HFFc6 (cell line): Measurements from ENCODE around the gene ZNF154. TPM values are rescaled to one million over a fixed set of nuclear protein-coding genes. Genes with fewer than 3 reads are reported as not detected.

Source experiments
- DNase-seq: peaks from one replicate; pipeline ENCODE4 v3.0.0-alpha.2; 2018
- H3K27ac Mint-ChIP-seq: 2 replicates; pipeline ENCODE4 v1.8.0; 2020; ENCODE audit warnings: mild to moderate bottlenecking, mixed read lengths
- H3K27me3 Mint-ChIP-seq: 2 replicates; pipeline ENCODE4 v1.8.0; 2021; ENCODE audit warnings: mild to moderate bottlenecking, moderate library complexity, mixed read lengths; ENCODE audit not compliant: insufficient read depth
- H3K36me3 Mint-ChIP-seq: 2 replicates; pipeline ENCODE4 v1.8.0; 2021; ENCODE audit warnings: low read depth, mixed read lengths
- H3K4me1 Mint-ChIP-seq: 2 replicates; pipeline ENCODE4 v1.8.0; 2020; ENCODE audit warnings: low read depth, mixed read lengths
- H3K4me3 Mint-ChIP-seq: 2 replicates; pipeline ENCODE4 v1.8.0; 2020; ENCODE audit warnings: mild to moderate bottlenecking, moderate library complexity, mixed read lengths
- H3K9me3 Mint-ChIP-seq: 2 replicates; pipeline ENCODE4 v1.8.0; 2020; ENCODE audit warnings: mild to moderate bottlenecking, mixed read lengths
- CTCF ChIP-seq: fragments of 200-600 bp; sonication (generic); IDR thresholded peaks from 2 replicates; pipeline ENCODE4 v1.5.0; 2021; ENCODE audit warnings: antibody characterized with exemption, mild to moderate bottlenecking
- total RNA-seq, 6 experiments: library from RNA; stranded (reverse); fragmentation: NEBNext Ultra II Directional; extraction: Animal tissue kit (Norgen Biotek cat#: 25700); gene quantifications; 2 replicates in 1 of 6; 3 replicates in 5 of 6; pipeline ENCODE4 v1.2.3, GENCODE V29; 2021

ZNF154 gene
- total RNA-seq, 6 experiments from 2014 or later: 0.11 to 0.20 (median 0.16) TPM; not detected in 2

- Mint-ChIP-seq H3K9me3 (peaks cover 89% of the 10 kb centered on the region), H3K4me3 (no peak overlapping the region), H3K27me3 (no peaks in the 10 kb centered on the region; the same call in 1 of the 2 replicates), H3K4me1 (no peaks in the 10 kb centered on the region), H3K36me3 (peaks cover 86% of the 10 kb centered on the region), H3K27ac (no peak overlapping the region)
- no peak for TF ChIP-seq CTCF
- no peak for DNase-seq
Observed at GRCh38 chr19:57719424-57719823, 10.4 kb upstream of the ZNF154 start.

GRCh38 chr19:57712222-57712621, 3.2 kb upstream of the ZNF154 start:
- no peak for DNase-seq
- no peak overlapping the region for H3K27ac Mint-ChIP-seq
- no peak overlapping the region for H3K4me3 Mint-ChIP-seq
- no peaks in the 10 kb centered on the region for H3K4me1 Mint-ChIP-seq
- H3K36me3 Mint-ChIP-seq: peaks cover 71% of the 10 kb centered on the region
- H3K9me3 Mint-ChIP-seq: peaks cover 79% of the 10 kb centered on the region
- TF ChIP-seq CTCF: no peak
- H3K27me3 Mint-ChIP-seq: no peaks in the 10 kb centered on the region; the same call in none of the 2 replicates

GRCh38 chr19:57709616-57710015, 612 bp upstream of the ZNF154 start:
- TF ChIP-seq CTCF: no peak
- Mint-ChIP-seq H3K36me3 (peaks cover 63% of the 10 kb centered on the region), H3K9me3 (peaks cover 82% of the 10 kb centered on the region), H3K27me3 (no peaks in the 10 kb centered on the region; the same call in none of the 2 replicates), H3K27ac (no peak overlapping the region), H3K4me3 (no peak overlapping the region), H3K4me1 (no peaks in the 10 kb centered on the region)
- DNase-seq: no peak

- no peak for TF ChIP-seq CTCF
- Mint-ChIP-seq H3K9me3 (peaks cover 91% of the 10 kb centered on the region), H3K4me3 (no peak overlapping the region), H3K36me3 (peaks cover 70% of the 10 kb centered on the region), H3K4me1 (no peaks in the 10 kb centered on the region), H3K27ac (no peak overlapping the region), H3K27me3 (no peaks in the 10 kb centered on the region; the same call in 1 of the 2 replicates)
- no peak for DNase-seq
Observed at GRCh38 chr19:57706346-57706745, 2.7 kb downstream of the ZNF154 start.

- H3K27me3 Mint-ChIP-seq: no peaks in the 10 kb centered on the region; the same call in none of the 2 replicates
- H3K27ac Mint-ChIP-seq: no peak overlapping the region
- no peaks in the 10 kb centered on the region for H3K4me1 Mint-ChIP-seq
- H3K4me3 Mint-ChIP-seq: no peak overlapping the region
- TF ChIP-seq CTCF: no peak
- peaks cover 88% of the 10 kb centered on the region for H3K9me3 Mint-ChIP-seq
- no peak for DNase-seq
- peaks cover 67% of the 10 kb centered on the region for H3K36me3 Mint-ChIP-seq
Observed at GRCh38 chr19:57701625-57702024, 7.4 kb downstream of the ZNF154 start.

GRCh38 chr19:57689750-57690149, 19.3 kb downstream of the ZNF154 start:
- Mint-ChIP-seq H3K4me3 (no peak overlapping the region), H3K27me3 (no peaks in the 10 kb centered on the region; the same call in 1 of the 2 replicates)
- TF ChIP-seq CTCF: no peak

More at GRCh38 chr19:57689750-57690149, 19.3 kb downstream of the ZNF154 start:
- Mint-ChIP-seq H3K36me3 (peaks cover 92% of the 10 kb centered on the region), H3K4me1 (no peaks in the 10 kb centered on the region), H3K27ac (no peak overlapping the region), H3K9me3 (peaks cover 91% of the 10 kb centered on the region)
- DNase-seq: no peak
